Loucy (cell line): ENCODE results near the gene SLC16A7.

Source experiments
- H2AFZ ChIP-seq: fragments of 200-600 bp; sonication (generic); 2 replicates; pipeline ENCODE4 v1.6.0; 2016; ENCODE audit warnings: antibody characterized with exemption, mild to moderate bottlenecking, low read length, moderate library complexity
- H3F3A ChIP-seq: fragments of 200-600 bp; 2 replicates; pipeline ENCODE4 v1.6.0; 2016; ENCODE audit warnings: antibody characterized with exemption, low read depth, mild to moderate bottlenecking
- H3K27me3 ChIP-seq: fragments of 200-600 bp; sonication (generic); 2 replicates; pipeline ENCODE4 v1.6.1; 2014; ENCODE audit warnings: low read length, mild to moderate bottlenecking; ENCODE audit not compliant: insufficient read depth, poor library complexity, severe bottlenecking
- H3K36me3 ChIP-seq: fragments of 200-600 bp; sonication (generic); 2 replicates; pipeline ENCODE4 v1.6.1; 2016; ENCODE audit warnings: low read length; ENCODE audit not compliant: insufficient read depth
- H3K4me1 ChIP-seq: fragments of 200-600 bp; sonication (generic); 2 replicates; pipeline ENCODE4 v1.5.1; 2014; ENCODE audit warnings: low read length, mild to moderate bottlenecking; ENCODE audit not compliant: insufficient read depth, poor library complexity, severe bottlenecking
- H3K4me2 ChIP-seq: fragments of 200-600 bp; sonication (generic); 2 replicates; pipeline ENCODE4 v1.6.0; 2014; ENCODE audit warnings: antibody characterized with exemption, low read length, low read depth, mild to moderate bottlenecking; ENCODE audit not compliant: poor library complexity, severe bottlenecking
- H3K4me3 ChIP-seq: fragments of 200-600 bp; sonication (generic); 2 replicates; pipeline ENCODE4 v1.5.1; 2014; ENCODE audit warnings: low read length, mild to moderate bottlenecking, mixed read lengths; ENCODE audit not compliant: poor library complexity, severe bottlenecking
- H3K79me2 ChIP-seq: fragments of 200-600 bp; sonication (generic); 2 replicates; pipeline ENCODE4 v1.6.1; 2014; ENCODE audit warnings: low read length; ENCODE audit not compliant: insufficient read depth
- H3K9ac ChIP-seq: fragments of 200-600 bp; sonication (generic); 2 replicates; pipeline ENCODE4 v1.6.0; 2014; ENCODE audit warnings: mild to moderate bottlenecking, low read depth, low read length, moderate library complexity; ENCODE audit not compliant: poor library complexity, severe bottlenecking
- H3K9me2 ChIP-seq: fragments of 200-600 bp; sonication (generic); replicated peaks from 2 replicates; pipeline ENCODE4 v1.6.1; 2016; ENCODE audit warnings: low read depth, low read length, mixed read lengths
- H3K9me3 ChIP-seq: fragments of 200-600 bp; sonication (generic); 2 replicates; pipeline ENCODE4 v1.6.1; 2014; ENCODE audit warnings: mild to moderate bottlenecking, antibody characterized with exemption, low read length, low read depth; ENCODE audit not compliant: insufficient read depth
- H4K20me1 ChIP-seq: fragments of 200-600 bp; sonication (generic); 2 replicates; pipeline ENCODE4 v1.6.0; 2014; ENCODE audit warnings: antibody characterized with exemption, low read length, mild to moderate bottlenecking; ENCODE audit not compliant: insufficient read depth, poor library complexity, severe bottlenecking
- CTCF ChIP-seq: fragments of 200-600 bp; sonication (generic); conservative IDR thresholded peaks from 2 replicates; pipeline ENCODE4 v1.5.1; 2014; ENCODE audit warnings: mild to moderate bottlenecking, antibody characterized with exemption, low read length
- EZH2phosphoT487 ChIP-seq: fragments of 200-600 bp; IDR thresholded peaks from 2 replicates; pipeline ENCODE4 v1.6.1; 2018; ENCODE audit warnings: antibody characterized with exemption, mild to moderate bottlenecking, moderate library complexity, borderline replicate concordance

The SLC16A7 gene

GRCh38 chr12:59827767-59828166 lies 231.9 kb downstream of the SLC16A7 start:
- no peaks in the 10 kb centered on the region for H3K9me2 ChIP-seq
- no peak overlapping the region for H3K4me2 ChIP-seq
- TF ChIP-seq CTCF (no peak), EZH2phosphoT487 (no peak)
- no peaks in the 10 kb centered on the region for H3K9me3 ChIP-seq
- H3K4me3 ChIP-seq: no peak overlapping the region
- H3K4me1 ChIP-seq: no peaks in the 10 kb centered on the region
- H3K9ac ChIP-seq: no peak overlapping the region
- no peaks in the 10 kb centered on the region for H3K36me3 ChIP-seq
- H4K20me1 ChIP-seq: no peaks in the 10 kb centered on the region
- no peaks in the 10 kb centered on the region for H3K27me3 ChIP-seq
- no peak overlapping the region for H2AFZ ChIP-seq
- no peaks in the 10 kb centered on the region for H3F3A ChIP-seq
- H3K79me2 ChIP-seq: no peaks in the 10 kb centered on the region

GRCh38 chr12:59828521-59828920 lies 232.7 kb downstream of the SLC16A7 start:
- no peaks in the 10 kb centered on the region for H3F3A ChIP-seq
- no peaks in the 10 kb centered on the region for H3K9me2 ChIP-seq
- H2AFZ ChIP-seq: no peak overlapping the region
- H3K4me2 ChIP-seq: no peak overlapping the region
- no peak overlapping the region for H3K4me3 ChIP-seq
- no peaks in the 10 kb centered on the region for H4K20me1 ChIP-seq
- H3K4me1 ChIP-seq: no peaks in the 10 kb centered on the region
- no peaks in the 10 kb centered on the region for H3K36me3 ChIP-seq
- no peaks in the 10 kb centered on the region for H3K79me2 ChIP-seq
- no peaks in the 10 kb centered on the region for H3K9me3 ChIP-seq
- TF ChIP-seq EZH2phosphoT487: no peak
- TF ChIP-seq CTCF: no peak
- no peak overlapping the region for H3K9ac ChIP-seq
- no peaks in the 10 kb centered on the region for H3K27me3 ChIP-seq

GRCh38 chr12:59833408-59833807 lies 237.6 kb downstream of the SLC16A7 start:
- Histone ChIP-seq H3K9me2 (no peaks in the 10 kb centered on the region), H3K4me2 (no peak overlapping the region), H3K36me3 (no peaks in the 10 kb centered on the region), H3K9ac (no peak overlapping the region), H2AFZ (no peak overlapping the region), H3F3A (no peaks in the 10 kb centered on the region), H3K9me3 (no peaks in the 10 kb centered on the region), H3K4me1 (peaks cover 3% of the 10 kb centered on the region), H3K79me2 (no peaks in the 10 kb centered on the region), H3K4me3 (no peak overlapping the region), H4K20me1 (no peaks in the 10 kb centered on the region), H3K27me3 (no peaks in the 10 kb centered on the region)
- no peak for TF ChIP-seq CTCF
- TF ChIP-seq EZH2phosphoT487: no peak
